HL-60 (cell line): Measurements from ENCODE around the gene OGFR.

Experiments used
- DNase-seq, 2 experiments: peaks; one replicate each; pipeline ENCODE4 v3.0.0-alpha.2; 2010 to 2020; ENCODE audit warnings: low read depth in 1 of 2, low spot score in 1 of 2
- H3K27ac ChIP-seq: fragments of 250-450 bp; sonication (Bioruptor Pico); replicated peaks from 2 replicates; pipeline ENCODE4 v1.5.1; 2020; ENCODE audit warnings: mild to moderate bottlenecking, moderate library complexity
- H3K27me3 ChIP-seq: fragments of 250-450 bp; sonication (Bioruptor Pico); 2 replicates; pipeline ENCODE4 v1.5.1; 2021; ENCODE audit warnings: mild to moderate bottlenecking, moderate library complexity; ENCODE audit not compliant: insufficient read depth, poor library complexity, severe bottlenecking
- H3K4me3 ChIP-seq: replicated peaks from 2 replicates; pipeline ENCODE4 v1.5.1; 2011; ENCODE audit warnings: mild to moderate bottlenecking, control low read depth, low read length; ENCODE audit not compliant: insufficient read depth
- CTCF ChIP-seq: IDR thresholded peaks from one replicate; pipeline ENCODE4 v1.5.1; 2011; ENCODE audit warnings: low read length, control low read depth, inconsistent platforms; ENCODE audit not compliant: insufficient read depth
- GABPA ChIP-seq: IDR thresholded peaks from 2 replicates; pipeline ENCODE4 v1.6.1; 2012; ENCODE audit warnings: low read depth
- POLR2AphosphoS5 ChIP-seq: IDR thresholded peaks from 2 replicates; pipeline ENCODE4 v1.6.1; 2012; ENCODE audit warnings: low read depth
- REST ChIP-seq: IDR thresholded peaks from 2 replicates; pipeline ENCODE4 v1.6.1; 2012; ENCODE audit warnings: low read depth; ENCODE audit not compliant: insufficient replicate concordance
- SPI1 ChIP-seq: IDR thresholded peaks from 2 replicates; pipeline ENCODE4 v1.6.1; 2012; ENCODE audit warnings: low read depth, mild to moderate bottlenecking, borderline replicate concordance

Gene OGFR

GRCh38 chr20:62814060-62814708 lies 9.5 kb downstream of the OGFR start:
- no peak overlapping the region for H3K4me3 ChIP-seq
- no peak for TF ChIP-seq SPI1
- TF ChIP-seq CTCF = no peak
- TF ChIP-seq GABPA = no peak
- no peak for TF ChIP-seq REST
- TF ChIP-seq POLR2AphosphoS5 = no peak
- no peak overlapping the region for H3K27ac ChIP-seq
- DNase-seq = no peak
- peaks cover 21% of the 10 kb centered on the region for H3K27me3 ChIP-seq

- TF ChIP-seq CTCF = no peak
- no peak for TF ChIP-seq GABPA
- no peak for TF ChIP-seq REST
- no peak for TF ChIP-seq POLR2AphosphoS5
- no peak for TF ChIP-seq SPI1
- Histone ChIP-seq H3K27ac (no peak overlapping the region), H3K27me3 (peaks cover 21% of the 10 kb centered on the region), H3K4me3 (no peak overlapping the region)
- no peak for DNase-seq
These were observed 10.1 kb downstream of the OGFR start for GRCh38 chr20:62814709-62815065.

GRCh38 chr20:62815066-62815991 lies 10.7 kb downstream of the OGFR start:
- TF ChIP-seq REST (no peak), SPI1 (no peak), CTCF (no peak), GABPA (no peak), POLR2AphosphoS5 (no peak)
- H3K27ac ChIP-seq = no peak overlapping the region
- no peak overlapping the region for H3K4me3 ChIP-seq
- no peak for DNase-seq
- H3K27me3 ChIP-seq = peaks cover 21% of the 10 kb centered on the region
